SK-N-DZ (cell line): ENCODE data around the gene TPM1.
"Not testable (repeated sequence)": the region's sequence is repeated elsewhere in the genome, so short reads cannot be mapped to it uniquely, and the experiment has no call there.

Experiments
- DNase-seq: peaks from one replicate; pipeline ENCODE4 v3.0.0-alpha.2; 2015; ENCODE audit warnings: low spot score

The TPM1 gene

GRCh38 chr15:63094495-63094931 lies 52.0 kb downstream of the TPM1 start:
- no peak for DNase-seq

DNA sequence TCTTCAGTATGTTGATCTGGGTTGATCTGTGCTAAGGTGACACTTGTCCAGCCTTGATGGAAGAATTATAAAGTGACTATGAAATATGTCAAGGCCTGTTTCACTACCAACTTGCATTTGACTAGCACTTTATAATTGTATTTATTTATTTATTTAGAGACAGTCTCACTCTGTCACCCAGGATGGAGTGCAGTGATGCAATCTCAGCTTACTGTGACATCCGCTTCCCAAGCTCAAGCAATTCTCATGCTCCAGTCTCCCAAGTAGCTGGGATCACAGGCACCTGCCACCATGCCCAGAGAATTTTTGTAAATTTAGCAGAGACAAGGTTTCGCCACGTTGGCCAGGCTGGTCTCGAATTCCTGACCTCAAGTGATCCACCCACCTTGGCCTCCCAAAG lies 53.6 kb downstream of the TPM1 start:
- no peak for DNase-seq

GRCh38 chr15:63098901-63099300 lies 56.4 kb downstream of the TPM1 start:
- not testable (repeated sequence) for DNase-seq

DNA sequence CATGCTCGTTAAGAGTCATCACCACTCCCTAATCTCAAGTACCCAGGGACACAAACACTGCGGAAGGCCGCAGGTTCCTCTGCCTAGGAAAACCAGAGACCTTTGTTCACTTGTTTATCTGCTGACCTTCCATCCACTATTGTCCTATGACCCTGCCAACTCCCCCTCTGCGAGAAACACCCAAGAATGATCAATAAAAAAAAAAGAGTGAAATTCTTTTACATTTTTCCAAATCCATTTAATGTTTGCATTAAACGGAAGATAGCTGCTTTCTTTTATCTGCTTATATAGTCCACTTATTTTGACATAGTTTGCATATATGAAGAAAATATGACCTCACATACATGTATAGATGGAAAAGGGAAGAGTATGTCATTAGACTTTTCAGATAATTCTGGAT lies 57.0 kb downstream of the TPM1 start:
- DNase-seq = not testable (repeated sequence)

DNA sequence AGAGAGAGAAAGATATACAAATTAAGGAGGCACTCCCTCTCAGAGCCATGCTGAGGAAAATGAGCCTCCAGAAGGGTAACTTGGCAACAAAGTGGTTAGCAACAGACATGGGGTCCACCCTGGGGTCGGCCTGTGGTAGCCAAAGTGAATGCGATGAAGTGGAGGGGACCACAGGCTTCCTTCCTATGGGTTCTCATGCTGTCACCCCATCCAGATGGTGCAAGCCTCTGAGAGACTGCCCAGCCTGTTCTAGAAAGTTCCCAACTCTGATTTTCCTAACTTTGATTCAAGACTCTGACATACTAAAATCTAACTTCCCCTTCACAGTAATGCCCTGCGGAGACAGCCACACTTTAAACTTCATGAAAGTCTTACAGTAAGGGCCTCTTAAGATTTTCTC lies 60.9 kb downstream of the TPM1 start:
- DNase-seq = no peak

DNA sequence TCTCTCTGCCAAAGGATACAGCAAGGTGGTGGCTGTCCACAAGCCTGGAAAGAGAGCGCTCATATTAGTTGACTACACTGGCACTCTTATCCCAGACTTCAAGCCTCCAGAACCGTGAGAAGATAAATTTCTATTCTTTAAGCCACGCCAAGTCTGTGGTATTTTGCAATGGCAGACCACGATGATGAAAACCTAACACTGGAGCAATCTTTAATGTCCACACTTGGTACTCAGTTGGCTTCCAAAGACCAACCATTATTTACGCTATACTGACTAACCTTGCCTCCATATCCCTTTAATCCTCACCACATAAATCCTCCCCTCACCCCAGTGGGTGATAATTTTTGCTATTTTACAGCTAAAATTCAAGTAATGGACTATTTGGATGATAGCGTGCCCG lies 62.2 kb downstream of the TPM1 start:
- no peak for DNase-seq

DNA sequence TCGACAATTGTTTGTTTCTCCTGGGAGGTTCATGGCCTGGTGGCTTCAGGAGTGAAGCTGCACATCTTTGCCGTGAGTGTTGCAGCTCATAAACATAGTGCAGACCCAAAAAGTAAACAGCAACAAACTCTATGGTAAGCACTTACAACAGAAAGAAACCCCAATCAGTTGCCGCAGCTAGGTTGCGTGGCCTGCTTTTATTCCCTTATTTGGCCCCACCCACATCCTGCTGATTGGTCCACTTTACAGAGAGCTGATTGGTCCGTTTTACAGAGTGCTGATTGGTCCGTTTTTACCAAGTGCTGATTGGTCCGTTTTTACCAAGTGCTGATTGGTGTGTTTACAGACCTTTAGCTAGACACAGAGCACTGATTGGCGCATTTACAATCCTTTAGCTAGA lies 62.8 kb downstream of the TPM1 start:
- not testable (repeated sequence) for DNase-seq

GRCh38 chr15:63107895-63108546 lies 65.5 kb downstream of the TPM1 start:
- no peak for DNase-seq

DNA sequence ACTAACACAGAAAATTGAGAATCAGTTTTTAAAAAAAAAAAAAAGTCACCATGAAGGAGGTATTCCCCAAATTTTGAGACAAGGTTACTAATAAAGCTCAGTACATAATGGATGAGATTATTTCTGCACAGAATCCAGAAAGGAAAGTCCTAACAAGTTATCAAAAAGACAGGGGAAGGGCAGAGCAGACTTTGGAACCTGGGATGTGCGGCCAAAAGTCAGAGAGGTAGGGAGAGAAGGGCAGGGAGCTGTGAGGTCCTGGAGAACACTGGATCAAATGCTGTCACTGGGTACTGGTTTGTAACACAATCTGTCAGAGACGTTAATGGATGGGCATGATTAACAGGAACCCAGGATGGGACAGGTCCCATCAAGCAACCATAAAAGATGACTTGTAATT lies 67.0 kb downstream of the TPM1 start:
- no peak for DNase-seq

- no peak for DNase-seq
Measured at GRCh38 chr15:63109920-63110319, 67.4 kb downstream of the TPM1 start.

- no peak for DNase-seq
Measured at GRCh38 chr15:63110428-63111026, 68.0 kb downstream of the TPM1 start.

DNA sequence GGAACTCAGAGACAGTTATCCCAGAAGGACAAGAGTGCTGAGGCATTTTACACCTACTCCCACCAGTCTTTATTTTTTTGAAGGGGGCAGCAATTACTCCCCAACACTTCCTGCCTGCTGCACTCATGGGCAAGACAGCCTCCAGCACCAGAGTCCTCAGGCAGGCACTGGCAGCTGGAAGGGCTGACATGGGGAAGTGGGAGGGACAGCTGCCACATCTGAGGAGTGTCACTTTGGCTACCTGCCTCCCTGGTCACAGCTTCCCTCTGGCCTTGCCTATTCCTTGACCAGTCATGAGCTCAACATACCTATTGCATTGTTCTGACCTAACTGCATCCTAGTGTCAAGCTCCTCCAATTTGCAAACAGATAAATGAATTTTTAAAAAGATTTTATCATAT lies 68.9 kb downstream of the TPM1 start:
- DNase-seq = no peak

- no peak for DNase-seq
Measured at GRCh38 chr15:63112871-63113270, 70.3 kb downstream of the TPM1 start.

GRCh38 chr15:63114465-63114864 lies 71.9 kb downstream of the TPM1 start:
- DNase-seq = no peak
